ACC112 (cell line): Measurements from ENCODE around the gene KLHDC3.

Experiments used
- H2AFZ ChIP-seq: fragments of 200-600 bp; sonication (generic); one replicate; pipeline ENCODE4 v1.6.0; 2017; ENCODE audit warnings: antibody characterized with exemption, low read length; ENCODE audit not compliant: unreplicated experiment
- H3K27ac ChIP-seq: fragments of 200-600 bp; sonication (generic); 2 replicates; pipeline ENCODE4 v1.5.1; 2014; ENCODE audit warnings: low read depth, mild to moderate bottlenecking, antibody characterized with exemption, low read length, moderate library complexity
- H3K27me3 ChIP-seq: fragments of 200-600 bp; sonication (generic); 2 replicates; pipeline ENCODE4 v1.6.1; 2014; ENCODE audit warnings: mild to moderate bottlenecking, antibody characterized with exemption, low read length, moderate library complexity, mixed read lengths; ENCODE audit not compliant: insufficient read depth
- H3K36me3 ChIP-seq: fragments of 200-600 bp; sonication (generic); 2 replicates; pipeline ENCODE4 v1.6.1; 2016; ENCODE audit warnings: mild to moderate bottlenecking, antibody characterized with exemption, low read length, moderate library complexity, mixed read lengths; ENCODE audit not compliant: insufficient read depth
- H3K4me1 ChIP-seq: fragments of 200-600 bp; sonication (generic); one replicate; pipeline ENCODE4 v1.6.1; 2016; ENCODE audit warnings: low read length, mixed read lengths; ENCODE audit not compliant: insufficient read depth, unreplicated experiment, control insufficient read depth
- H3K4me3 ChIP-seq: fragments of 200-600 bp; sonication (generic); 2 replicates; pipeline ENCODE4 v1.5.1; 2014; ENCODE audit warnings: mild to moderate bottlenecking, low read depth, low read length
- H3K79me2 ChIP-seq: fragments of 200-600 bp; sonication (generic); one replicate; pipeline ENCODE4 v1.6.0; 2016; ENCODE audit warnings: low read length; ENCODE audit not compliant: control insufficient read depth, unreplicated experiment, insufficient read depth

Gene KLHDC3

GRCh38 chr6:43026365-43026764, 12.3 kb downstream of the KLHDC3 start:
- H3K4me3 ChIP-seq: no peak overlapping the region
- H3K27me3 ChIP-seq: no peaks in the 10 kb centered on the region
- H3K27ac ChIP-seq: no peak overlapping the region
- H3K4me1 ChIP-seq: peaks cover 4% of the 10 kb centered on the region
- H2AFZ ChIP-seq: no peak overlapping the region
- H3K79me2 ChIP-seq: peaks cover 32% of the 10 kb centered on the region
- peaks cover 25% of the 10 kb centered on the region for H3K36me3 ChIP-seq

GRCh38 chr6:43029120-43029519, 15.1 kb downstream of the KLHDC3 start:
- Histone ChIP-seq H2AFZ (no peak overlapping the region), H3K36me3 (peaks cover 26% of the 10 kb centered on the region), H3K27ac (no peak overlapping the region), H3K4me3 (no peak overlapping the region), H3K79me2 (peaks cover 10% of the 10 kb centered on the region), H3K27me3 (no peaks in the 10 kb centered on the region), H3K4me1 (no peaks in the 10 kb centered on the region)

- Histone ChIP-seq H3K27me3 (no peaks in the 10 kb centered on the region), H3K4me1 (no peaks in the 10 kb centered on the region), H3K79me2 (no peaks in the 10 kb centered on the region), H3K4me3 (no peak overlapping the region), H2AFZ (no peak overlapping the region), H3K36me3 (peaks cover 15% of the 10 kb centered on the region; the same call in 1 of the 2 replicates), H3K27ac (no peak overlapping the region)
Measured at GRCh38 chr6:43032326-43032725, 18.3 kb downstream of the KLHDC3 start.

- Histone ChIP-seq H3K27me3 (no peaks in the 10 kb centered on the region), H3K4me3 (no peak overlapping the region), H3K36me3 (peaks cover 11% of the 10 kb centered on the region; the same call in 1 of the 2 replicates), H3K79me2 (no peaks in the 10 kb centered on the region), H3K4me1 (no peaks in the 10 kb centered on the region), H2AFZ (no peak overlapping the region), H3K27ac (no peak overlapping the region)
Measured at GRCh38 chr6:43033496-43034189, 19.6 kb downstream of the KLHDC3 start.

GRCh38 chr6:43034190-43034525, 20.1 kb downstream of the KLHDC3 start:
- no peak overlapping the region for H3K27ac ChIP-seq
- no peak overlapping the region for H2AFZ ChIP-seq
- H3K36me3 ChIP-seq: peaks cover 8% of the 10 kb centered on the region; the same call in 1 of the 2 replicates

GRCh38 chr6:43035495-43036194, 21.6 kb downstream of the KLHDC3 start:
- no peak overlapping the region for H3K4me3 ChIP-seq
- H3K79me2 ChIP-seq: no peaks in the 10 kb centered on the region
- no peak overlapping the region for H3K27ac ChIP-seq
- H3K4me1 ChIP-seq: no peaks in the 10 kb centered on the region
- H2AFZ ChIP-seq: no peak overlapping the region
- H3K36me3 ChIP-seq: peaks cover 4% of the 10 kb centered on the region; the same call in 1 of the 2 replicates
- no peaks in the 10 kb centered on the region for H3K27me3 ChIP-seq

More at GRCh38 chr6:43034190-43034525, 20.1 kb downstream of the KLHDC3 start:
- H3K4me1 ChIP-seq: no peaks in the 10 kb centered on the region
- H3K27me3 ChIP-seq: no peaks in the 10 kb centered on the region
- H3K79me2 ChIP-seq: no peaks in the 10 kb centered on the region
- no peak overlapping the region for H3K4me3 ChIP-seq

- Histone ChIP-seq H3K27me3 (no peaks in the 10 kb centered on the region), H3K4me1 (no peaks in the 10 kb centered on the region), H3K4me3 (no peak overlapping the region), H3K27ac (no peak overlapping the region), H3K79me2 (no peaks in the 10 kb centered on the region), H3K36me3 (peaks cover 4% of the 10 kb centered on the region; the same call in 1 of the 2 replicates), H2AFZ (no peak overlapping the region)
Measured at GRCh38 chr6:43036712-43037111, 22.7 kb downstream of the KLHDC3 start.

- Histone ChIP-seq H3K4me3 (no peak overlapping the region), H3K36me3 (peaks cover 4% of the 10 kb centered on the region; the same call in 1 of the 2 replicates), H3K27me3 (no peaks in the 10 kb centered on the region), H3K27ac (no peak overlapping the region), H3K79me2 (no peaks in the 10 kb centered on the region), H2AFZ (no peak overlapping the region), H3K4me1 (no peaks in the 10 kb centered on the region)
Measured at GRCh38 chr6:43037197-43037596, 23.1 kb downstream of the KLHDC3 start.

- Histone ChIP-seq H3K27ac (no peak overlapping the region), H3K4me1 (no peaks in the 10 kb centered on the region), H3K27me3 (no peaks in the 10 kb centered on the region), H3K36me3 (peaks cover 4% of the 10 kb centered on the region; the same call in 1 of the 2 replicates), H3K79me2 (no peaks in the 10 kb centered on the region), H3K4me3 (no peak overlapping the region), H2AFZ (no peak overlapping the region)
Measured at GRCh38 chr6:43037706-43038105, 23.7 kb downstream of the KLHDC3 start.

- H3K36me3 ChIP-seq: peaks cover 4% of the 10 kb centered on the region; the same call in 1 of the 2 replicates
- H3K27ac ChIP-seq: no peak overlapping the region
- no peak overlapping the region for H2AFZ ChIP-seq
- no peaks in the 10 kb centered on the region for H3K79me2 ChIP-seq
- no peak overlapping the region for H3K4me3 ChIP-seq
- no peaks in the 10 kb centered on the region for H3K27me3 ChIP-seq
- no peaks in the 10 kb centered on the region for H3K4me1 ChIP-seq
Measured at GRCh38 chr6:43038727-43039126, 24.7 kb downstream of the KLHDC3 start.
